H1 (cell line): ENCODE results near the gene RGL2. TPM values are rescaled to one million over a fixed set of nuclear protein-coding genes. Genes with fewer than 3 reads are reported as not detected.

ENCODE experiments used
- CHD1 ChIP-seq: IDR thresholded peaks from 2 replicates; pipeline ENCODE4 v1.6.1; 2012; ENCODE audit warnings: low read depth, low read length, improper control_type of control experiment
- CHD7 ChIP-seq: fragments of 300-600 bp; sonication (generic); IDR thresholded peaks from 2 replicates; pipeline ENCODE4 v1.7.1; 2012; ENCODE audit warnings: low read length, moderate library complexity, mild to moderate bottlenecking, inconsistent platforms; ENCODE audit not compliant: insufficient replicate concordance
- CTCF ChIP-seq, 3 experiments: IDR thresholded peaks; 1 replicate in 2 of 3; 2 replicates in 1 of 3; pipeline versions ENCODE4 v1.5.1 to v1.6.1; 2011; ENCODE audit warnings: low read length in 3 of 3, mild to moderate bottlenecking in 3 of 3, inconsistent platforms in 2 of 3, low read depth in 1 of 3, moderate library complexity in 1 of 3; ENCODE audit not compliant: insufficient read depth in 1 of 3; ENCODE audit errors: control extremely low read depth in 1 of 3
- EP300 ChIP-seq, 2 experiments: IDR thresholded peaks; 1 replicate in 1 of 2; 2 replicates in 1 of 2; pipeline ENCODE4 v1.6.1; 2011 to 2012; ENCODE audit warnings: low read depth in 2 of 2, low read length in 2 of 2, mild to moderate bottlenecking in 2 of 2, borderline replicate concordance in 1 of 2, inconsistent platforms in 1 of 2, moderate library complexity in 1 of 2
- JUN ChIP-seq: IDR thresholded peaks from 2 replicates; pipeline ENCODE4 v1.6.1; 2011; ENCODE audit warnings: low read depth, mild to moderate bottlenecking, improper control_type of control experiment, low read length
- NANOG ChIP-seq: IDR thresholded peaks from 2 replicates; pipeline ENCODE4 v1.6.1; 2011; ENCODE audit warnings: low read length, low read depth, mild to moderate bottlenecking, inconsistent platforms; ENCODE audit not compliant: insufficient read depth, poor library complexity, severe bottlenecking
- SP4 ChIP-seq: IDR thresholded peaks from 2 replicates; pipeline ENCODE4 v1.6.1; 2012; ENCODE audit warnings: low read length, inconsistent platforms
- polyA plus RNA-seq, 7 experiments: library from polyadenylated mRNA; depleted of rRNA in 3 of 7; stranded (reverse) in 5 of 7; unstranded in 2 of 7; fragments of >200 nt in 5 of 7; fragments of 200-250 nt in 2 of 7; gene quantifications; 1 replicate in 5 of 7; 2 replicates in 1 of 7; 4 replicates in 1 of 7; pipeline versions ENCODE4 v1.2.1 to v1.2.3, GENCODE V29; 2011 to 2013; ENCODE audit warnings: missing spikeins in 2 of 7, mixed read lengths in 2 of 7
- total RNA-seq: library from RNA; stranded (reverse); fragmentation: NEBNext Ultra II Directional; extraction: Animal tissue kit (Norgen Biotek cat#: 25700); gene quantifications from 2 replicates; pipeline ENCODE4 v1.2.1, GENCODE V29; 2021

RGL2 gene
- total and polyA plus RNA-seq, 2 of the 8 experiments (the other 6 are each of a cell fraction or from before 2014, with no cell fraction given), result 58.1 to 80.3 TPM

- no peak for TF ChIP-seq CHD7
- no peak for TF ChIP-seq SP4
- TF ChIP-seq NANOG, result no peak
- TF ChIP-seq JUN, result no peak
- no peak for TF ChIP-seq CTCF (IDR thresholded peaks at IDR 0.05; ENCODE audit: control extremely low read depth in 1 of 3, insufficient read depth in 1 of 3, low read depth in 1 of 3, low read length in 3 of 3)
- TF ChIP-seq EP300 (IDR thresholded peaks at IDR 0.05; ENCODE audit: borderline replicate concordance in 1 of 2, low read depth in 2 of 2, low read length in 2 of 2), result no peak
- TF ChIP-seq CHD1, result no peak
Measured at GRCh38 chr6:33288141-33288920, 10.4 kb downstream of the RGL2 start (continued).
